GM19351 (cell line): Measurements from ENCODE around the gene TK2.
"Not testable (repeated sequence)": the region's sequence is repeated elsewhere in the genome, so short reads cannot be mapped to it uniquely, and the experiment has no call there.

Source experiments
- ATAC-seq: cut with Tn5 transposase; IDR thresholded peaks from one replicate; pipeline ENCODE4 v1.9.1; 2021; ENCODE audit warnings: mild to moderate bottlenecking, moderate library complexity; ENCODE audit not compliant: unreplicated experiment

TK2 gene

DNA sequence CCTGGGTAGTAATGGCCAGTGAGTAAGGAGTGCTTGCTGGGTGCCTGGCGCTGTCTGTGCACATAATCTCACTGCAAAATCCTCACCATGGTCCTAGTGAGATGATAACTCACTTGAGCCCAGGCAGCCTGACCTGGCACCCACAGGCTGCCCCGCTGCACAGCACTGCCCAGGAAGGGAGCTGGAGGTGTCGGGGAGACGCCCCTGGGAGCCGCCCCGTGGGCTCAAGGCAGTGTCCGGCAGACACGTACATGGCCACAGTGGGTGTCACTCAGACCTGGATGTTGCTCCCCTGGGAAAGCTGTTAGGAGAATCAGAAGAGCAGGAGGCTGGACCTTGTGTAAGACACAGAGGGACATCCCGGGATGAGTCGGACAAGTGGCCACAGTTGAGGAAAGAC is 78.7 kb downstream of the TK2 start:
- ATAC-seq, result no peak

DNA sequence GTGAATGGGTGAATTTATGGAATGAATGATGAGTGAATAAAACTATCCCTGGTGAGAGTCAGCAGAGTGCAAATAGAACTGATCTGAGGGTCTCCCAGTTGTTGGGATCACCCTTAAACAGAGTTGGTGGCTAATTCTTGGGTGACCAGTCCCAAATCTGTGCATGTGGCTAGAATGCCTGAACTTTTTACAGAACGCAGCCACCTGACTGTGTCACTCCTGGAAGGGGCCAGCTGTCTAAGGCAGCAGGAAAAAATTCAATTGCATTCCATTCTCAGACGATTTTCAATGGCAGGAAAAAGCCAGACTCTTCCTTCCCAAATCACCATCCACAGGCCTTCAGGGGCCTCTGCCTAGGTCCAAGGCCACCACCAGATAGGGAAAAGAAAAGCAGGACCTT is 79.4 kb downstream of the TK2 start:
- no peak for ATAC-seq

DNA sequence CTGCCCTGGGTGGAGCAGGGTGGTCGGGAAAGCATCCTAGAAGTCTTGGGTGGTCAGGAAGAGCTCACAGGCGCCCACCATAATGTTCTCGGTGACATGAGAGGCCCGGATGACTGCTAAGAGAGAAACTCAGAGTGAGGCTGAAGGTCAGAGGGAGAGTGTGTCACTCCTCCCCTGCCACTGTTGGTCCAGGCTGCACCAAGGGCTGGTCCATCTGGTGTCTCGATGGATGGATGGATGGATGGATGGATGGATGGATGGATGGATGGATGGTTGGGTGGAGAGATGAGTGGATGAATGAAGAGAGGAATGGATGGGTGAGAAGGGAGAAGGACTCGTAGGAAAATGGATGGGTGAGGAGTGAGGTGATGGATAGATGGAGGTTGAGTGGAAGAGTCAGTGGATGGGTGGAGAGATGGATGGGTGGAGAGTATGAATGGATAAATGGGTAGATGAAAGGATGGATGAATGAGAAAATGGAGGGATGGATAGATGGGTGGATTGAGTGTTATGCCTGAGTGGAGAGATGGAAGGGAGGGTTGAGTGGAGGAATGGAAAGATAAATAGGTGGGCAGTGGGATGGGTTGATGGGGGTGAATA is 79.9 kb downstream of the TK2 start:
- no peak for ATAC-seq

DNA sequence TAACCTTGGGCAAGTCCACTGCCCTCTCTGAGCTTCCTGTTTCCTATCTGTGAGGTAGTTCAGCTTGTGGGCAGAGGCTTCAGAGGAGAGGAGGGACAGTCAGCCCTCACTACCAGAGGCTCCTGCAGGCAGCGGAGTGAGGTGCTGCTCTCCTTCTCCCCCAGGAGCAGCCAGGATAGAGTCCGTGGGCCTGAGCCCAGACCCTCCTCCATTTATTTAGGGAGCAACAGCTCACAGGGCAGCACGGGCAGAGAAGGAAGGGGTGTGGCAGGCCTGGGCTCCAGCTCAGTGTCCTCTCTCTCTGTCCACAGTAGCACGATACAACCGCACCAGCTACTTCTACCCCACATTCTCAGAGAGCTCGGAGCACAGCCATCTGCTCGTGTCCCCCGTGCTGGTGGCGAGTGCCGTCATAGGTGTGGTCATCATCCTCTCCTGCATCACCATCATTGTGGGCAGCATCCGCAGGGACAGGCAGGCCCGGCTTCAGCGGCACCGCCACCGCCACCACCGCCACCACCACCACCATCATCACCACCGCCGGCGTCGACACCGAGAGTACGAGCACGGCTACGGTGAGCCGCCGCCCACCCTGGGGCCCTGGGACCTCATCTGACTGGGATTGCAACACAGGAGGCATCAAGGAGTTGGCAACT is 80.5 kb downstream of the TK2 start:
- ATAC-seq, result no peak

DNA sequence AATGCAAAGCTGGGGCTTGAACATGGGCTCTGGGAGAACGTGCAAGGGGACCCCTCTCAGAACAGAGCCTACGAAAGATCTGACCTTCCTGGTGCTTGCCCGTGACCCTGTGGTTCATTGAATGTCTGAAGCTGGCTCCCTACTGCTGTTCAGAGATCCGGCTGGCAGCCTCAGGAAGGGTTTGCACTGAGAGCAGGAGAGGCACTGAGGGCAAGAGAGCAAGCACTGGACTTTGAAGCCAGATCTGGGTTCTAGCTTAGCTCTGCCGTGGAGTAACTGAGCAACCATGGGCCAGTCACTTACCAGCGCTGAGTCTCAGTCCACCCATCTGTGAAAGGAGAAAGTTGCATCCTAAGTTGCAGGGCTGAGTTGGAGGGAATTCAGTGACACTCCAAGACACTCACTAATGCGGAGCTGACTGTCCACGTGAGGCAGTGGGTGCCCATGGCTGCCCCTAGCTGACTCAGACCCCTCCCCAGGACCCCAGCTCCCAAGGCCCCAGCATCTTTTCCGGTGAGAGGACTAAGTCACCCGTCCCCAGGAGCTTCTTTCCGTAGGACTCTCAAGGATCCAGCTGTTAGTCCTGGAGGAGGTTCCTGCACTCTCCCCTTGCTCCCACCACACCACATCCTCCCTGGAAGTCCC is 81.5 kb downstream of the TK2 start:
- no peak for ATAC-seq

DNA sequence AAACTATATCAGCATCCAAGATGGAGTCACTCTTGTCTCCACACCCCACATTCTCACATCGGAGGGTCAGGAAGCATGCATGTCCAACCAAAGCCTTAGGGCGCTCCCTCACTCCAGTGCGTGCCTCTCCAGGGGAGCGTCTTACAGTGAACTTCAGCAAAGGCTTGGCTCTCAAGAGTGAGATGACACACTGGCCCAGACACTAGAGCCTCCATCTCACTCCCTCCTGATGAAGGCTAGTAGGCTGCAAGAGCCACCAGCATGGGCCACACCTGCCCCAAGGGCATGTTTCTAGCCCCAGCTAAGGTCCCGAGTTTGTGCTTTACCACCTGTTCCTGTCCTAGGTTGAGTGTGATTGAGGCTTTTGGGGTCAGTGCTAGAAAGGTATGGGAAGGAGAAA is 82.3 kb downstream of the TK2 start:
- no peak for ATAC-seq

DNA sequence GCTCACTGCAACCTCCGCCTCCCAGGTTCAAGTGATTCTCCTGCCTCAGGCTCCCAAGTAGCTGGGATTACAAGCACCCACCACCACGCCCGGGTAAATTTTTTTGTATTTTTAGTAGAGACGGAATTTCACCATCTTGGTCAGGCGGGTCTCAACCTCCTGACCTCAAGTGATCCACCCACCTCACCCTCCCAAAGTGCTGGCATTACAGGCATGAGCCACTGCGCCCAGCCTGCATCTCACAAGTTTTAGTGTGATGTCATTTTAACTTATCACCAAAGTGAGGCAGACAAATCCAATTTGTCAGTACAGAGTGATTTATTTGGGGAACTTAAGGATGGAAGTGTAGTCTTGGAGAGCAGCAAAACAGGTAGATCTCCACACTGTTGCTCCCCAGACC is 83.3 kb downstream of the TK2 start:
- ATAC-seq, result not testable (repeated sequence)

DNA sequence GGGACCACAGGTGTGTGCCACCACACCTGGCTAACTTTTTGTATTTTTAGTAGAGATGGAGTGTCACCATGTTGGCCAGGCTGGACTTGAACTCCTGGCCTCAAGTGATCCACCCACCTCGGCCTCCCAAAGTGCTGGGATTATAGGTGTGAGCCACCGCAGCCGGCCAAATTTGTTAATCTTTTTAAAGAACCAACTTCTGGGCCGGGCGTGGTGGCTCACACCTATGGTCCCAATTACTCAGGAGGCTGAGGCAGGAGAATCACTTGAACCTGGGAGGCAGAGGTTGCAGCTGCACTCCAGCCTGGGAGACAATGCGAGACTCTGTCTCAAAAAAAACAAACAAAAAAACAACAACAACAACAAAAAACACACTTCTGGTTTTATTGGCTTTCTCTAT is 84.0 kb downstream of the TK2 start:
- ATAC-seq, result not testable (repeated sequence)

DNA sequence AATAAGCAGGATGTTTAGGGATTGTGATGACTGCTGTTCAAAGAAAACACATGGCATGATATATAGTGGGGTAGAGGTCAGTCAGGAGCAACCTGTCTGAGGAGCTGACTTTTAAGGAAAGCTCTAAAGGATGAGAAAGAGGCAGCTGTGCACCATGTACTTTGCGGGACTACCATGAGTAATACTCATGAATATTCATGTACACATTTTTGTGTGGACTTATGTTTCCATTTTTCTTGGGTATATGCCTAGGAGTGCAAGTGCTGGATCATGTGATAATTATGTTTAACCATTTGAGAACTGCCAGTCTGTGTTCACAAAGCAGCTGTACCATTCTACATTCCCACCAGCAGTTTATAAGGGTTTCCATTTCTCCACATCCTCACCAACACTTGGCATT is 87.0 kb downstream of the TK2 start:
- ATAC-seq, result no peak

DNA sequence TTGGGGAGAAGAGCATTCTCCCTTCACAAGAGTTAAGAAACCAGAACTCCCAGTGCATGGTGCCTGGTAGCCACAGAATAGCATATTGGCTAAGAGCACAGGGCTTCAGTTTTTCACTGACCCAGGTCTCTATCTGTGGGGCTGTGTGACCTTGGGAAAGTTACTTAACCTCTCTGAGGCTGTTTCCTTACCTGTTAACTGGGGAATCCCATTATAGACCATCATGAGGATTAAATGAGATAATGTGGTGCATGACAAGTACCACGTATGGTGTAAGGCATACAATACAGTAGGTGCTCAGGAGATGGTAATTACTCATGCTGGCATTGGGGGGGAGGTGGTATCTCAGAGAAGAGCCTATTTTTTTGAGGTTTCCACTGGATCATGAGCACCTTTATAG is 89.2 kb downstream of the TK2 start:
- no peak for ATAC-seq

DNA sequence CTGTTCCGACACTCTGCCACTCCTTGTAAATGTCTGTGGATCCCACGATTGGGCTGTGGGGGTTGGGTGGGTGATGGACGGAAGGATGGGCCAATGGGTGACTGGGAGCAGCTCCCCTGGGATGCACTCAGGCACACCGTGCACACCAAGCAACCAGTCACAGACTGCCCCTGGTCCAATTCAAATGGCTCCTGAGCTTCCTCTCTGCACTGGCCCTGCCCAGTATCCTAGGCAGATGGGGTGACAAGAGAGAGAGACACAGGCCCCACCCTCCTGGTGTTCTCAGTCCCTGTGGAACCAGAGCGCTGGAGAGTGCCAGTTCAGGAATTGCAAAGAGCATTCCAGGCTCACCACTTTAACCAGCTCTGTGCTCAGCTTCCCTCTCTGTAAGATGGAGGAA is 90.0 kb downstream of the TK2 start:
- ATAC-seq, result no peak

DNA sequence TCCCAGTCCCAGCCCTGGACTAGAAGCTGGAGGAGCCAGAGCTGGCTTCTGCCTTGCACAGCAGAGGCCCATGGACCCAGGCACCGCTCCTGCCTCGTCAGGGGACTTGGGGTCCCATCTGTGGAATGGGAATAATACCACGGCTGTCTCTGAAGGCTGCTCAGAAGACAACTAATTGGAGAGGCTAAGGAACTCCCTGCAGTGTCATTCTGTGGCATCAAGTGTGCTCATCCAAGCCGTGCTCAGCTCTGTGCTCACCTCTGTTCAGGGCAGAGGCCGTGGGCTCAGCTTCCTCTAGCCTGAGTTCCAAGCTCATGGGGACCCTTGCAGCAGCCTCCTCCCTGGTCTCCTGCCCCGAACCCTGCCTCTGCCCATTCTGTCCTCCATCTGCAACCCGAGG is 91.1 kb downstream of the TK2 start:
- ATAC-seq, result no peak

DNA sequence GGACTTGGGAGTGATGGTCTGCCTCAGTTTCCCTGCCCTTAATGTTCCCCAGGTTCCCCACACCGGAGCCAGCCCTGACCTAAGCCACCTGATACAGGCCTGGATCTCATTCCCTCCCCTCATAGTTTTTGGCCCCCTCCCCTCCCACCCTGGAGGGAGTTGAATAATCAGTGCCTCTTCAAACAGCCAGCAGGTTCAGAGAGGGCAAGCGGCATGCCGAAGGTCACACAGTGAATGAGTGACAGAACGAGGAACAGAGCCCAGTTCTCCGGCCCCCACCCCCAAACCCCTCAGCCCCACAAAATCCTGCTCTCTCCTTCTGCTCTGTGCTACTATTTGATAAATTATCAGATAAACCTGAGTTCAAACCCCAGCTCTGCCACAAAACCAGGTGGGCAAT is 91.6 kb downstream of the TK2 start:
- ATAC-seq, result no peak
